Neural cell (in vitro differentiated cells): ENCODE data around the gene AGPS. TPM values are rescaled to one million over a fixed set of nuclear protein-coding genes. Genes with fewer than 3 reads are reported as not detected.

ENCODE experiments used
- H2AFZ ChIP-seq: fragments of 200-600, 300-800 bp; sonication (generic), shearing (Covaris generic); 2 replicates; pipeline ENCODE4 v1.6.0; 2014; ENCODE audit warnings: low read depth, mild to moderate bottlenecking, antibody characterized with exemption, low read length, moderate library complexity
- H3F3A ChIP-seq: fragments of 200-600 bp; shearing (Covaris generic); 2 replicates; pipeline ENCODE4 v1.6.1; 2016; ENCODE audit warnings: mild to moderate bottlenecking, moderate library complexity, mixed read lengths, antibody characterized with exemption, low read length; ENCODE audit not compliant: insufficient read depth, poor library complexity, severe bottlenecking
- H3K27ac ChIP-seq: fragments of 200-600, 300-800 bp; sonication (generic), shearing (Covaris generic); 2 replicates; pipeline ENCODE4 v1.5.1; 2014; ENCODE audit warnings: mild to moderate bottlenecking, low read length, moderate library complexity
- H3K27me3 ChIP-seq: fragments of 300-800, 200-600 bp; sonication (generic), shearing (Covaris generic); 2 replicates; pipeline ENCODE4 v1.6.0; 2014; ENCODE audit warnings: mild to moderate bottlenecking, low read depth, low read length, moderate library complexity; ENCODE audit not compliant: insufficient read depth
- H3K36me3 ChIP-seq: fragments of 300-800, 200-600 bp; sonication (generic), shearing (Covaris generic); 2 replicates; pipeline ENCODE4 v1.5.1; 2014; ENCODE audit warnings: mild to moderate bottlenecking, antibody characterized with exemption, low read length, moderate library complexity; ENCODE audit not compliant: insufficient read depth
- H3K4me2 ChIP-seq: fragments of 300-800, 200-600 bp; sonication (generic), shearing (Covaris generic); 2 replicates; pipeline ENCODE4 v1.6.0; 2014; ENCODE audit warnings: mild to moderate bottlenecking, low read length
- H3K4me3 ChIP-seq: fragments of 300-800, 200-600 bp; sonication (generic), shearing (Covaris generic); 2 replicates; pipeline ENCODE4 v1.5.1; 2014; ENCODE audit warnings: mild to moderate bottlenecking, low read length, moderate library complexity
- H3K79me2 ChIP-seq: fragments of 200-600 bp; shearing (Covaris generic); replicated peaks from 2 replicates; pipeline ENCODE4 v1.6.0; 2014; ENCODE audit warnings: mild to moderate bottlenecking, low read length, moderate library complexity; ENCODE audit not compliant: insufficient read depth
- H3K9ac ChIP-seq: fragments of 300-800, 200-600 bp; sonication (generic), shearing (Covaris generic); 2 replicates; pipeline ENCODE4 v1.6.1; 2016; ENCODE audit warnings: mild to moderate bottlenecking, low read length, mixed read lengths
- H3K9me2 ChIP-seq: fragments of 200-600 bp; shearing (Covaris generic); 2 replicates; pipeline ENCODE4 v1.6.1; 2016; ENCODE audit warnings: mild to moderate bottlenecking, low read length, mixed read lengths; ENCODE audit not compliant: insufficient read depth
- H3K9me3 ChIP-seq: fragments of 200-600, 300-800 bp; sonication (generic), shearing (Covaris generic); 2 replicates; pipeline ENCODE4 v1.6.1; 2016; ENCODE audit warnings: mild to moderate bottlenecking, mixed run types, low read length, moderate library complexity, mixed read lengths
- H4K20me1 ChIP-seq: fragments of 200-600 bp; shearing (Covaris generic); 2 replicates; pipeline ENCODE4 v1.6.1; 2016; ENCODE audit warnings: mild to moderate bottlenecking, mixed run types; ENCODE audit not compliant: insufficient read depth
- CTCF ChIP-seq: fragments of 450-650 bp; IDR thresholded peaks from 2 replicates; pipeline ENCODE4 v1.5.1; 2014; ENCODE audit warnings: antibody characterized with exemption, mild to moderate bottlenecking, moderate library complexity; ENCODE audit not compliant: poor library complexity, severe bottlenecking
- EP300 ChIP-seq: fragments of 450-650 bp; conservative IDR thresholded peaks from 2 replicates; pipeline ENCODE4 v1.6.1; 2014; ENCODE audit warnings: antibody characterized with exemption, mild to moderate bottlenecking, moderate library complexity; ENCODE audit not compliant: poor library complexity, severe bottlenecking
- EZH2 ChIP-seq: fragments of 200-600, 300-800 bp; shearing (Covaris generic), sonication (generic); IDR thresholded peaks from 2 replicates; pipeline ENCODE4 v1.6.1; 2014; ENCODE audit warnings: antibody characterized with exemption, low read length, borderline replicate concordance, mild to moderate bottlenecking; ENCODE audit not compliant: insufficient read depth, poor library complexity, severe bottlenecking
- MXI1 ChIP-seq: fragments of 450-650 bp; conservative IDR thresholded peaks from 2 replicates; pipeline ENCODE4 v1.6.1; 2014; ENCODE audit warnings: antibody characterized with exemption, mild to moderate bottlenecking; ENCODE audit not compliant: poor library complexity, severe bottlenecking
- POLR2AphosphoS5 ChIP-seq: IDR thresholded peaks from 2 replicates; pipeline ENCODE4 v1.6.1; 2012
- RAD21 ChIP-seq: fragments of 450-650 bp; conservative IDR thresholded peaks from 2 replicates; pipeline ENCODE4 v1.6.1; 2014; ENCODE audit warnings: antibody characterized with exemption, mild to moderate bottlenecking, moderate library complexity
- SMC3 ChIP-seq: fragments of 450-650 bp; conservative IDR thresholded peaks from 2 replicates; pipeline ENCODE4 v1.6.1; 2014; ENCODE audit warnings: antibody characterized with exemption, mild to moderate bottlenecking, moderate library complexity; ENCODE audit not compliant: poor library complexity
- TAF1 ChIP-seq: IDR thresholded peaks from 2 replicates; pipeline ENCODE4 v1.6.1; 2012; ENCODE audit warnings: low read depth
- polyA plus RNA-seq: library from polyadenylated mRNA; depleted of rRNA; stranded (reverse); fragments of >200 nt; gene quantifications from 2 replicates; pipeline ENCODE4 v1.2.3, GENCODE V29; 2014
- TF ChIP-seq, protein P1 (sequence below): IDR thresholded peaks from 2 replicates; pipeline ENCODE4 v1.6.1; 2012; ENCODE audit warnings: borderline replicate concordance

The AGPS gene
- polyA plus RNA-seq, 1 donor from 2014 or later: 31.0 TPM

- H3K4me3 ChIP-seq: no peak overlapping the region
- no peak overlapping the region for H3K4me2 ChIP-seq
- no peaks in the 10 kb centered on the region for H4K20me1 ChIP-seq
- H3K9me2 ChIP-seq: no peaks in the 10 kb centered on the region
- TF ChIP-seq SMC3 (no peak), TAF1 (no peak), EZH2 (no peak), MXI1 (no peak), EP300 (no peak), CTCF (no peak), RAD21 (no peak), POLR2AphosphoS5 (no peak)
- TF ChIP-seq, protein P1, sequence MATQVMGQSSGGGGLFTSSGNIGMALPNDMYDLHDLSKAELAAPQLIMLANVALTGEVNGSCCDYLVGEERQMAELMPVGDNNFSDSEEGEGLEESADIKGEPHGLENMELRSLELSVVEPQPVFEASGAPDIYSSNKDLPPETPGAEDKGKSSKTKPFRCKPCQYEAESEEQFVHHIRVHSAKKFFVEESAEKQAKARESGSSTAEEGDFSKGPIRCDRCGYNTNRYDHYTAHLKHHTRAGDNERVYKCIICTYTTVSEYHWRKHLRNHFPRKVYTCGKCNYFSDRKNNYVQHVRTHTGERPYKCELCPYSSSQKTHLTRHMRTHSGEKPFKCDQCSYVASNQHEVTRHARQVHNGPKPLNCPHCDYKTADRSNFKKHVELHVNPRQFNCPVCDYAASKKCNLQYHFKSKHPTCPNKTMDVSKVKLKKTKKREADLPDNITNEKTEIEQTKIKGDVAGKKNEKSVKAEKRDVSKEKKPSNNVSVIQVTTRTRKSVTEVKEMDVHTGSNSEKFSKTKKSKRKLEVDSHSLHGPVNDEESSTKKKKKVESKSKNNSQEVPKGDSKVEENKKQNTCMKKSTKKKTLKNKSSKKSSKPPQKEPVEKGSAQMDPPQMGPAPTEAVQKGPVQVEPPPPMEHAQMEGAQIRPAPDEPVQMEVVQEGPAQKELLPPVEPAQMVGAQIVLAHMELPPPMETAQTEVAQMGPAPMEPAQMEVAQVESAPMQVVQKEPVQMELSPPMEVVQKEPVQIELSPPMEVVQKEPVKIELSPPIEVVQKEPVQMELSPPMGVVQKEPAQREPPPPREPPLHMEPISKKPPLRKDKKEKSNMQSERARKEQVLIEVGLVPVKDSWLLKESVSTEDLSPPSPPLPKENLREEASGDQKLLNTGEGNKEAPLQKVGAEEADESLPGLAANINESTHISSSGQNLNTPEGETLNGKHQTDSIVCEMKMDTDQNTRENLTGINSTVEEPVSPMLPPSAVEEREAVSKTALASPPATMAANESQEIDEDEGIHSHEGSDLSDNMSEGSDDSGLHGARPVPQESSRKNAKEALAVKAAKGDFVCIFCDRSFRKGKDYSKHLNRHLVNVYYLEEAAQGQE: no peak
- H2AFZ ChIP-seq: no peak overlapping the region
- H3K27me3 ChIP-seq: no peaks in the 10 kb centered on the region
- no peaks in the 10 kb centered on the region for H3K79me2 ChIP-seq
- H3K27ac ChIP-seq: no peak overlapping the region
- H3K36me3 ChIP-seq: no peaks in the 10 kb centered on the region
- H3K9ac ChIP-seq: no peak overlapping the region
- no peaks in the 10 kb centered on the region for H3F3A ChIP-seq
- no peaks in the 10 kb centered on the region for H3K9me3 ChIP-seq
Measured at GRCh38 chr2:177466337-177467195, 74.0 kb downstream of the AGPS start.

DNA sequence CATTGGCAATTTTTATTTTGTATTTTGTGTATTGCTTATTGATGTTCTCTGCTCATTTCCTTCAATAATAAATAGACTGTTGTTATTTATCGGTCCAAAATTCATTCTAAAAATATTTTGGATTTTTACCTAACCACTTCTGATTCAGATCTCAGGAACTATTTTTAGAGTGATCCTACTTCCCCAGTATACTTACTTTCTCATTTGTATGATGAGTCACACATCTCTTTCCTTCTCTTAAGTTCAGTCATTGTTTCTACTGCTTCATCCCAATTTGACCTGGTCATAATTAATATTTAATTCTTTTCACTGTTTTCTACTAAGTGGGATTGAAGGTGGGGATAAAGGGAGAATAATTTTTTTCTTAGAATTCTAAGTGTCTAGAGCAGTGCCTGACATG is 75.1 kb downstream of the AGPS start:
- Histone ChIP-seq H3K9me3 (no peaks in the 10 kb centered on the region), H2AFZ (no peak overlapping the region), H3K9ac (no peak overlapping the region), H3K36me3 (no peaks in the 10 kb centered on the region), H3K4me2 (no peak overlapping the region), H4K20me1 (no peaks in the 10 kb centered on the region), H3K9me2 (no peaks in the 10 kb centered on the region), H3K27me3 (no peaks in the 10 kb centered on the region), H3F3A (no peaks in the 10 kb centered on the region), H3K27ac (no peak overlapping the region), H3K79me2 (no peaks in the 10 kb centered on the region), H3K4me3 (no peak overlapping the region)
- TF ChIP-seq RAD21 (no peak), CTCF (no peak), EP300 (no peak), SMC3 (no peak), EZH2 (no peak), TAF1 (no peak), POLR2AphosphoS5 (no peak), MXI1 (no peak)
- TF ChIP-seq, protein P1: no peak
